HepG2 (cell line): Measurements from ENCODE around the gene PRRT1. TPM values are rescaled to one million over a fixed set of nuclear protein-coding genes. Genes with fewer than 3 reads are reported as not detected.

ENCODE experiments used
- NAIF1 ChIP-seq: sonication (generic); formaldehyde crosslinking; IDR thresholded peaks from 2 replicates; pipeline ENCODE4 v1.5.0; 2020; ENCODE audit warnings: mild to moderate bottlenecking, missing genetic modification reagents, borderline replicate concordance
- SKI ChIP-seq: fragments of 450-650 bp; IDR thresholded peaks from one replicate; pipeline ENCODE4 v1.6.1; 2018; ENCODE audit warnings: mild to moderate bottlenecking; ENCODE audit not compliant: partially characterized antibody
- ZNF142 ChIP-seq: sonication (generic); formaldehyde crosslinking; IDR thresholded peaks from 2 replicates; pipeline ENCODE4 v1.4.0; 2020; ENCODE audit warnings: missing genetic modification reagents
- ZNF784 ChIP-seq: sonication (generic); formaldehyde crosslinking; IDR thresholded peaks from 2 replicates; pipeline ENCODE4 v1.5.1; 2020; ENCODE audit warnings: missing genetic modification reagents, mild to moderate bottlenecking, borderline replicate concordance
- polyA plus RNA-seq, 8 experiments: library from polyadenylated mRNA; depleted of rRNA in 3 of 8; stranded (reverse) in 7 of 8; unstranded in 1 of 8; fragments of >200 nt; fragmentation: Illumina TruSeq in 4 of 8; extraction: Trizol in 4 of 8; gene quantifications; 2 replicates each; pipeline versions ENCODE4 v1.2.1 to v1.2.3, GENCODE V29; 2011 to 2016; ENCODE audit warnings: low read depth in 4 of 8, missing spikeins in 1 of 8, mixed read lengths in 1 of 8; ENCODE audit not compliant: insufficient read depth in 1 of 8
- total RNA-seq, 5 experiments: library from RNA; depleted of rRNA; stranded (reverse); fragments of >200 nt; fragmentation: Illumina TruSeq; extraction: Trizol; gene quantifications; 2 replicates each; pipeline ENCODE4 v1.2.3, GENCODE V29; 2016; ENCODE audit warnings: low read depth in 1 of 5

Gene PRRT1
- total and polyA plus RNA-seq, 2 of the 13 experiments (the other 11 are each of a cell fraction or from before 2014, with no cell fraction given): 0.64 to 1.4 TPM

GRCh38 chr6:32170294-32170693 is 18.6 kb upstream of the PRRT1 start (continued):
- TF ChIP-seq ZNF142 (CRISPR knock-in tag): no peak
- no peak for TF ChIP-seq SKI
- TF ChIP-seq NAIF1 (CRISPR knock-in tag): no peak
- TF ChIP-seq ZNF784 (CRISPR knock-in tag): no peak
